Measurements from ENCODE around the gene ADAMTS2. TPM values are rescaled to one million over a fixed set of nuclear protein-coding genes. Genes with fewer than 3 reads are reported as not detected.

ADAMTS2 gene
- polyA plus RNA-seq, 3 donors: 0.74 to 2.3 TPM; not detected in 1

GRCh38 chr5:179317411-179318220 lies 27.6 kb downstream of the ADAMTS2 start:
- intact Hi-C loops (cut with micrococcal nuclease): no loop called here
- no peaks in the 10 kb centered on the region for H3K79me2 ChIP-seq (ENCODE audit: insufficient read depth, low read length)
- no peaks in the 10 kb centered on the region for H4K20me1 ChIP-seq (ENCODE audit: insufficient read depth, low read length)
- no peak overlapping the region for H2AFZ ChIP-seq (ENCODE audit: insufficient read depth, low read depth, low read length, poor library complexity, severe bottlenecking)
- no peaks in the 10 kb centered on the region for H3K27me3 ChIP-seq (ENCODE audit: control insufficient read depth in 2 of 2, insufficient read depth in 2 of 2, low read length in 2 of 2)
- no peak overlapping the region for H3K4me3 Mint-ChIP-seq
- no peak for TF ChIP-seq CTCF (IDR thresholded peaks at IDR 0.05)
- peaks cover 0 to 2% of the 10 kb centered on the region in 2 donors for H3K9me3 ChIP-seq (replicated peaks in 1 of 2; ENCODE audit: control insufficient read depth in 1 of 2, insufficient read depth in 1 of 2, low read length in 2 of 2)
- DNase-seq: no peak
- WGBS (ENCODE audit: insufficient coverage): 77% methylated on average over 12 of the region's 19 CpGs
- peak overlapping the region in 1 of 7 donors; percentile 38 for H3K27ac Mint-ChIP-seq
- H3K4me3 ChIP-seq (replicated peaks in 1 of 3; ENCODE audit: low read depth in 2 of 3, low read length in 3 of 3): no peak overlapping the region
- no peak overlapping the region for H3K27ac ChIP-seq (ENCODE audit: low read depth in 1 of 2, low read length in 2 of 2)
- peaks cover 5 to 8% (median 8%) of the 10 kb centered on the region in 3 donors for H3K27me3 Mint-ChIP-seq (ENCODE audit: low read depth in 3 of 3)
- no peaks in the 10 kb centered on the region for H3K36me3 ChIP-seq (replicated peaks in 1 of 2; ENCODE audit: control insufficient read depth in 1 of 2, insufficient read depth in 2 of 2, low read length in 2 of 2)
- no peak overlapping the region for H3K4me2 ChIP-seq (replicated peaks; ENCODE audit: extremely low read depth, low read length, poor library complexity, severe bottlenecking)
- H3K36me3 Mint-ChIP-seq: no peaks in the 10 kb centered on the region
- H3K4me1 ChIP-seq (ENCODE audit: control insufficient read depth in 1 of 2, insufficient read depth in 2 of 2, low read length in 2 of 2): no peaks in the 10 kb centered on the region
- no peaks in the 10 kb centered on the region for H3K4me1 Mint-ChIP-seq
- peaks cover 0 to 15% (median 4%) of the 10 kb centered on the region in 7 donors for H3K9me3 Mint-ChIP-seq
- no peak overlapping the region for H3K9ac ChIP-seq (ENCODE audit: insufficient read depth, low read length, poor library complexity, severe bottlenecking)

- no peaks in the 10 kb centered on the region for H4K20me1 ChIP-seq (ENCODE audit: insufficient read depth, low read length)
- no peak overlapping the region for H3K4me2 ChIP-seq (replicated peaks; ENCODE audit: extremely low read depth, low read length, poor library complexity, severe bottlenecking)
- H3K9me3 ChIP-seq (replicated peaks in 1 of 2; ENCODE audit: control insufficient read depth in 1 of 2, insufficient read depth in 1 of 2, low read length in 2 of 2): peaks cover 0 to 4% of the 10 kb centered on the region in 2 donors
- H3K36me3 Mint-ChIP-seq: no peaks in the 10 kb centered on the region
- DNase-seq: no peak
- H3K4me3 Mint-ChIP-seq: no peak overlapping the region
- no peak overlapping the region for H3K27ac ChIP-seq (ENCODE audit: low read depth in 1 of 2, low read length in 2 of 2)
- intact Hi-C loops (cut with micrococcal nuclease): no loop called here
- H3K9me3 Mint-ChIP-seq: peaks cover 0 to 18% (median 5%) of the 10 kb centered on the region in 7 donors
- no peaks in the 10 kb centered on the region for H3K36me3 ChIP-seq (replicated peaks in 1 of 2; ENCODE audit: control insufficient read depth in 1 of 2, insufficient read depth in 2 of 2, low read length in 2 of 2)
- H3K4me1 Mint-ChIP-seq: no peaks in the 10 kb centered on the region
- no peaks in the 10 kb centered on the region for H3K4me1 ChIP-seq (ENCODE audit: control insufficient read depth in 1 of 2, insufficient read depth in 2 of 2, low read length in 2 of 2)
- no peak overlapping the region for H3K4me3 ChIP-seq (replicated peaks in 1 of 3; ENCODE audit: low read depth in 2 of 3, low read length in 3 of 3)
- no peaks in the 10 kb centered on the region for H3K27me3 ChIP-seq (ENCODE audit: control insufficient read depth in 2 of 2, insufficient read depth in 2 of 2, low read length in 2 of 2)
- H3K9ac ChIP-seq (ENCODE audit: insufficient read depth, low read length, poor library complexity, severe bottlenecking): no peak overlapping the region
- 35% methylated on average over 5 of the region's 6 CpGs for WGBS (ENCODE audit: insufficient coverage)
- no peak overlapping the region for H2AFZ ChIP-seq (ENCODE audit: insufficient read depth, low read depth, low read length, poor library complexity, severe bottlenecking)
- no peaks in the 10 kb centered on the region for H3K79me2 ChIP-seq (ENCODE audit: insufficient read depth, low read length)
- no peak for TF ChIP-seq CTCF (IDR thresholded peaks at IDR 0.05)
- H3K27me3 Mint-ChIP-seq (ENCODE audit: low read depth in 3 of 3): peaks cover 5 to 8% (median 8%) of the 10 kb centered on the region in 3 donors
- H3K27ac Mint-ChIP-seq: peak overlapping the region in 1 of 7 donors; percentile 38
Measured at GRCh38 chr5:179316982-179317381, 28.3 kb downstream of the ADAMTS2 start.
